HepG2 (cell line): ENCODE data around the gene HEATR5B. TPM values are rescaled to one million over a fixed set of nuclear protein-coding genes. Genes with fewer than 3 reads are reported as not detected.

Experiments
- ATAC-seq: fragments of 200-7000 bp; cut with Tn5 transposase; 3 replicates; pipeline ENCODE4 v1.9.1; 2020; ENCODE audit warnings: mild to moderate bottlenecking, moderate library complexity
- BruUV-seq: library from RNA; stranded (reverse); fragments of 400-500 nt; replicated peaks from 2 replicates; lab custom pipeline; 2021; lab: Mats Ljungman, UMichigan
- CTCF ChIA-PET: fragments of 300-600 bp; formaldehyde crosslinking; extraction: SDS; loops from one replicate; lab custom pipeline; 2021; ENCODE audit warnings: low total read pairs, inconsistent platforms, low intra/inter-chr PET ratio; lab: Yijun Ruan, JAX
- POLR2A ChIA-PET: fragments of 350-600 bp; sonication (Branson Sonifier 250); formaldehyde crosslinking; loops from one replicate; lab custom pipeline; 2020; ENCODE audit warnings: antibody characterized with exemption, inconsistent platforms; lab: Yijun Ruan, JAX
- DNase-seq: peaks from one replicate; pipeline ENCODE4 v3.0.0-alpha.2; 2015; ENCODE audit warnings: low spot score
- FAIRE-seq: peaks from 3 replicates; lab custom pipeline; 2011; peaks lifted over from hg19 to GRCh38; lab: Jason Lieb, UNC
- H2AFZ ChIP-seq: one replicate; pipeline ENCODE4 v1.6.1; 2011; ENCODE audit warnings: low read length, inconsistent platforms
- H3K27ac ChIP-seq: fragments of 300-600 bp; 3 replicates; pipeline ENCODE4 v1.8.0; 2011; ENCODE audit warnings: mixed run types, mild to moderate bottlenecking, mixed read lengths, low read length, inconsistent platforms; ENCODE audit not compliant: insufficient read depth; ENCODE audit errors: extremely low read length
- H3K27me3 ChIP-seq, 2 experiments: fragments of 200-600 bp in 1 of 2; 2 replicates in 1 of 2; 3 replicates in 1 of 2; pipeline versions ENCODE4 v1.6.0 to v1.8.0; 2011; ENCODE audit warnings: low read length in 2 of 2, mild to moderate bottlenecking in 2 of 2, moderate library complexity in 2 of 2, inconsistent platforms in 1 of 2; ENCODE audit not compliant: insufficient read depth in 2 of 2, control insufficient read depth in 1 of 2
- H3K36me3 ChIP-seq, 2 experiments: fragments of 200-600 bp in 1 of 2; replicated peaks in 1 of 2; 2 replicates in 1 of 2; 3 replicates in 1 of 2; pipeline versions ENCODE4 v1.5.1 to v1.8.0; 2011; ENCODE audit warnings: low read length in 2 of 2, inconsistent platforms in 1 of 2; ENCODE audit not compliant: insufficient read depth in 2 of 2, control insufficient read depth in 1 of 2
- H3K4me1 ChIP-seq: 2 replicates; pipeline ENCODE4 v1.5.1; 2012; ENCODE audit warnings: low read length, inconsistent platforms; ENCODE audit not compliant: insufficient read depth
- H3K4me2 ChIP-seq: 2 replicates; pipeline ENCODE4 v1.6.0; 2011; ENCODE audit warnings: low read depth, low read length, inconsistent platforms
- H3K4me3 ChIP-seq, 3 experiments: fragments of 200-600 bp in 1 of 3; sonication (generic), shearing (Covaris generic) in 1 of 3; replicated peaks in 1 of 3; 2 replicates each; pipeline ENCODE4 v1.5.1; 2011 to 2016; ENCODE audit warnings: low read length in 3 of 3, inconsistent platforms in 2 of 3, low read depth in 2 of 3, mild to moderate bottlenecking in 2 of 3, control low read depth in 1 of 3, mixed read lengths in 1 of 3; ENCODE audit not compliant: insufficient read depth in 1 of 3
- H3K79me2 ChIP-seq: one replicate; pipeline ENCODE4 v1.6.1; 2011; ENCODE audit warnings: low read length, inconsistent platforms; ENCODE audit not compliant: insufficient read depth
- H3K9ac ChIP-seq: 2 replicates; pipeline ENCODE4 v1.6.0; 2011; ENCODE audit warnings: mild to moderate bottlenecking, low read depth, low read length, inconsistent platforms; ENCODE audit not compliant: insufficient read depth
- H3K9me3 ChIP-seq: 2 replicates; pipeline ENCODE4 v1.5.1; 2012; ENCODE audit warnings: mild to moderate bottlenecking, low read length
- H4K20me1 ChIP-seq: 2 replicates; pipeline ENCODE4 v1.6.0; 2011; ENCODE audit warnings: inconsistent platforms, mild to moderate bottlenecking, low read length, moderate library complexity; ENCODE audit not compliant: insufficient read depth
- ATF7-NPFF ChIP-seq: sonication (generic); formaldehyde crosslinking; IDR thresholded peaks from 2 replicates; pipeline ENCODE4 v1.8.1; 2023; ENCODE audit warnings: mild to moderate bottlenecking, low read depth, missing genetic modification reagents, moderate library complexity
- BCL3 ChIP-seq: sonication (generic); formaldehyde crosslinking; IDR thresholded peaks from 2 replicates; pipeline ENCODE4 v1.5.1; 2020; ENCODE audit warnings: mild to moderate bottlenecking, missing genetic modification reagents, moderate library complexity
- MYPOP ChIP-seq: sonication (generic); formaldehyde crosslinking; IDR thresholded peaks from 2 replicates; pipeline ENCODE4 v1.8.1; 2023; ENCODE audit warnings: mild to moderate bottlenecking, moderate library complexity, missing genetic modification reagents
- NKX3-1 ChIP-seq: sonication (generic); formaldehyde crosslinking; IDR thresholded peaks from 2 replicates; pipeline ENCODE4 v1.5.0; 2020; ENCODE audit warnings: missing genetic modification reagents
- NR1H2 ChIP-seq: sonication (generic); formaldehyde crosslinking; IDR thresholded peaks from 2 replicates; pipeline ENCODE4 v1.8.1; 2022; ENCODE audit warnings: low read depth, missing genetic modification reagents, borderline replicate concordance
- STAG1 ChIP-seq: sonication (generic); formaldehyde crosslinking; IDR thresholded peaks from 2 replicates; pipeline ENCODE4 v1.4.0; 2020; ENCODE audit warnings: missing genetic modification reagents
- TAF1 ChIP-seq: sonication (generic); formaldehyde crosslinking; IDR thresholded peaks from 2 replicates; pipeline ENCODE4 v1.4.0; 2020; ENCODE audit warnings: missing genetic modification reagents
- ZBTB34 ChIP-seq: sonication (generic); formaldehyde crosslinking; IDR thresholded peaks from 2 replicates; pipeline ENCODE4 v1.8.0; 2022; ENCODE audit warnings: mild to moderate bottlenecking, missing genetic modification reagents
- ZBTB42 ChIP-seq: sonication (generic); formaldehyde crosslinking; IDR thresholded peaks from 2 replicates; pipeline ENCODE4 v1.5.0; 2020; ENCODE audit warnings: mild to moderate bottlenecking, missing genetic modification reagents
- ZNF138 ChIP-seq: sonication (generic); formaldehyde crosslinking; IDR thresholded peaks from 2 replicates; pipeline ENCODE4 v1.5.0; 2020; ENCODE audit warnings: mild to moderate bottlenecking, low read depth, missing genetic modification reagents
- ZNF446 ChIP-seq: sonication (generic); formaldehyde crosslinking; IDR thresholded peaks from 2 replicates; pipeline ENCODE4 v1.5.0; 2020; ENCODE audit warnings: mild to moderate bottlenecking, missing genetic modification reagents
- ZNF460 ChIP-seq: sonication (generic); formaldehyde crosslinking; IDR thresholded peaks from 2 replicates; pipeline ENCODE4 v1.5.1; 2020; ENCODE audit warnings: missing genetic modification reagents, mild to moderate bottlenecking, borderline replicate concordance
- ZNF501 ChIP-seq: sonication (generic); formaldehyde crosslinking; IDR thresholded peaks from 2 replicates; pipeline ENCODE4 v1.5.1; 2020; ENCODE audit warnings: mild to moderate bottlenecking, moderate library complexity, missing genetic modification reagents
- ZNF543 ChIP-seq: sonication (generic); formaldehyde crosslinking; IDR thresholded peaks from 2 replicates; pipeline ENCODE4 v1.4.0; 2020; ENCODE audit warnings: mild to moderate bottlenecking, missing genetic modification reagents
- ZNF574 ChIP-seq: sonication (generic); formaldehyde crosslinking; IDR thresholded peaks from 2 replicates; pipeline ENCODE4 v1.4.0; 2020; ENCODE audit warnings: missing genetic modification reagents
- WGBS: methylation state at CpG from one replicate; pipeline ENCODE4 v1.1.6; 2017; ENCODE audit warnings: low lambda C conversion rate; 5-methylcytosine and 5-hydroxymethylcytosine counted together
- in situ Hi-C: cut with HindIII; loops from 2 replicates; pipeline ENCODE4 v1.10.0; 2017; ENCODE audit warnings: low pct_unique_long_range_greater_than_20kb; ENCODE audit not compliant: extremely low pct_ligation_motif_present
- intact Hi-C: fragments of 100-400 bp; cut with micrococcal nuclease; formaldehyde crosslinking; loops from one replicate; pipeline ENCODE4 v1.10.0; 2022; ENCODE audit not compliant: unreplicated experiment
- polyA plus RNA-seq, 8 experiments: library from polyadenylated mRNA; depleted of rRNA in 3 of 8; stranded (reverse) in 7 of 8; unstranded in 1 of 8; fragments of >200 nt; fragmentation: Illumina TruSeq in 4 of 8; extraction: Trizol in 4 of 8; gene quantifications; 2 replicates each; pipeline versions ENCODE4 v1.2.1 to v1.2.3, GENCODE V29; 2011 to 2016; ENCODE audit warnings: low read depth in 4 of 8, missing spikeins in 1 of 8, mixed read lengths in 1 of 8; ENCODE audit not compliant: insufficient read depth in 1 of 8
- total RNA-seq, 5 experiments: library from RNA; depleted of rRNA; stranded (reverse); fragments of >200 nt; fragmentation: Illumina TruSeq; extraction: Trizol; gene quantifications; 2 replicates each; pipeline ENCODE4 v1.2.3, GENCODE V29; 2016; ENCODE audit warnings: low read depth in 1 of 5

The HEATR5B gene
- total and polyA plus RNA-seq, 2 of the 13 experiments (the other 11 are each of a cell fraction or from before 2014, with no cell fraction given): 12.7 to 16.3 TPM

- no peaks in the 10 kb centered on the region for H4K20me1 ChIP-seq
- no peak overlapping the region for H2AFZ ChIP-seq
- no peaks in the 10 kb centered on the region for H3K9me3 ChIP-seq
- intact Hi-C loops (no loop called here), in situ Hi-C loops (no loop called here)
- no peak for FAIRE-seq
- H3K4me2 ChIP-seq: no peak overlapping the region
- ChIA-PET POLR2A (no interaction called here), CTCF (no interaction called here)
- no peaks in the 10 kb centered on the region for H3K79me2 ChIP-seq
- no peak for ATAC-seq
- H3K4me1 ChIP-seq: no peaks in the 10 kb centered on the region
- H3K36me3 ChIP-seq: peaks cover 10 to 50% of the 10 kb centered on the region in 2 experiments
- no peaks in the 10 kb centered on the region for H3K27me3 ChIP-seq
- no TSS peak for BruUV-seq
- H3K4me3 ChIP-seq: no peak overlapping the region
- no peak overlapping the region for H3K27ac ChIP-seq
- no peak for DNase-seq
- WGBS: 65% methylated on average over 2 of the region's 2 CpGs
- H3K9ac ChIP-seq: no peak overlapping the region
- TF ChIP-seq NKX3-1 (CRISPR knock-in tag): no peak
- no peak for TF ChIP-seq BCL3 (CRISPR knock-in tag)
- TF ChIP-seq ZNF543 (CRISPR knock-in tag): no peak
- no peak for TF ChIP-seq NR1H2 (CRISPR knock-in tag)
- TF ChIP-seq ZBTB34 (CRISPR knock-in tag): no peak
- no peak for TF ChIP-seq ZNF138 (CRISPR knock-in tag)
- TF ChIP-seq ZNF446: no peak
- no peak for TF ChIP-seq ZNF501 (CRISPR knock-in tag)
- TF ChIP-seq ZNF574 (CRISPR knock-in tag): no peak
- no peak for TF ChIP-seq ATF7-NPFF (CRISPR knock-in tag)
- no peak for TF ChIP-seq MYPOP
- TF ChIP-seq ZNF460 (CRISPR knock-in tag): no peak
- no peak for TF ChIP-seq TAF1
- TF ChIP-seq STAG1: no peak
- TF ChIP-seq ZBTB42 (CRISPR knock-in tag): no peak
These were observed 83.1 kb downstream of the HEATR5B start for GRCh38 chr2:37000988-37001556.
